Measurements from ENCODE around the gene BIN2. TPM values are rescaled to one million over a fixed set of nuclear protein-coding genes. Genes with fewer than 3 reads are reported as not detected.

Gene BIN2
- total RNA-seq, 1 experiment from 2014 or later, result 0.39 TPM

GRCh38 chr12:51324953-51325352 lies 979 bp upstream of the BIN2 start:
- Histone ChIP-seq H3K9me3 (ENCODE audit: control insufficient read depth, insufficient read depth, low read depth, low read length) (no peaks in the 10 kb centered on the region), H3K36me3 (ENCODE audit: control insufficient read depth, insufficient read depth, low read length) (no peaks in the 10 kb centered on the region), H3K27ac (ENCODE audit: low read length) (no peak overlapping the region), H3K4me1 (ENCODE audit: control insufficient read depth, insufficient read depth, low read length) (no peaks in the 10 kb centered on the region), H3K27me3 (ENCODE audit: control insufficient read depth, insufficient read depth, low read length) (no peaks in the 10 kb centered on the region), H3K4me3 (ENCODE audit: low read depth in 2 of 2, low read length in 2 of 2) (no peak overlapping the region)
- DNase-seq (ENCODE audit: low read depth, low spot score) (no peak), ATAC-seq (no peak)
- ChIA-PET CTCF (no interaction called here), POLR2A (no interaction called here)
- no peak for TF ChIP-seq SIN3A (IDR thresholded peaks at IDR 0.05; ENCODE audit: borderline replicate concordance, insufficient read depth, low read depth, low read length)
- TF ChIP-seq TCF7L2 (IDR thresholded peaks at IDR 0.05; ENCODE audit: low read depth, low read length), result no peak
- TF ChIP-seq REST (IDR thresholded peaks at IDR 0.05; ENCODE audit: insufficient read depth in 1 of 2, low read depth in 2 of 2, low read length in 1 of 2), result no peak
- no peak for TF ChIP-seq POLR2AphosphoS5 (IDR thresholded peaks at IDR 0.05; ENCODE audit: low read depth, low read length)
- no peak for TF ChIP-seq CTCF (IDR thresholded peaks at IDR 0.05)
- intact Hi-C loops (cut with micrococcal nuclease; ENCODE audit: unreplicated experiment), result no loop called here
- BruUV-seq (replicated peaks), result no TSS peak
- in situ Hi-C loops (cut with HindIII; ENCODE audit: low pct_unique_long_range_greater_than_20kb, low sequenced_read_pairs), result no loop called here

- POLR2A ChIA-PET, result no interaction called here
- H3K36me3 ChIP-seq (ENCODE audit: control insufficient read depth, insufficient read depth, low read length), result no peaks in the 10 kb centered on the region
- intact Hi-C loops (cut with micrococcal nuclease; ENCODE audit: unreplicated experiment) (no loop called here), in situ Hi-C loops (cut with HindIII; ENCODE audit: low pct_unique_long_range_greater_than_20kb, low sequenced_read_pairs) (no loop called here)
- TF ChIP-seq CTCF (IDR thresholded peaks at IDR 0.05) (no peak), REST (IDR thresholded peaks at IDR 0.05; ENCODE audit: insufficient read depth in 1 of 2, low read depth in 2 of 2, low read length in 1 of 2) (no peak), SIN3A (IDR thresholded peaks at IDR 0.05; ENCODE audit: borderline replicate concordance, insufficient read depth, low read depth, low read length) (no peak), TCF7L2 (IDR thresholded peaks at IDR 0.05; ENCODE audit: low read depth, low read length) (no peak), POLR2AphosphoS5 (IDR thresholded peaks at IDR 0.05; ENCODE audit: low read depth, low read length) (no peak)
- no peaks in the 10 kb centered on the region for H3K9me3 ChIP-seq (ENCODE audit: control insufficient read depth, insufficient read depth, low read depth, low read length)
- DNase-seq (ENCODE audit: low read depth, low spot score), result no peak
- BruUV-seq (replicated peaks), result no TSS peak
- CTCF ChIA-PET, result no interaction called here
- no peak overlapping the region for H3K27ac ChIP-seq (ENCODE audit: low read length)
- ATAC-seq, result no peak
- H3K4me1 ChIP-seq (ENCODE audit: control insufficient read depth, insufficient read depth, low read length), result no peaks in the 10 kb centered on the region
- H3K4me3 ChIP-seq (ENCODE audit: low read depth in 2 of 2, low read length in 2 of 2), result no peak overlapping the region
- no peaks in the 10 kb centered on the region for H3K27me3 ChIP-seq (ENCODE audit: control insufficient read depth, insufficient read depth, low read length)
Measured at GRCh38 chr12:51323317-51323960, 535 bp downstream of the BIN2 start.

Measured in Panc1 (cell line).